ENCODE results near the gene MCTP1. TPM values are rescaled to one million over a fixed set of nuclear protein-coding genes. Genes with fewer than 3 reads are reported as not detected.

MCTP1 gene
- total RNA-seq, 1 donor from 2014 or later: 9.1 TPM

DNA sequence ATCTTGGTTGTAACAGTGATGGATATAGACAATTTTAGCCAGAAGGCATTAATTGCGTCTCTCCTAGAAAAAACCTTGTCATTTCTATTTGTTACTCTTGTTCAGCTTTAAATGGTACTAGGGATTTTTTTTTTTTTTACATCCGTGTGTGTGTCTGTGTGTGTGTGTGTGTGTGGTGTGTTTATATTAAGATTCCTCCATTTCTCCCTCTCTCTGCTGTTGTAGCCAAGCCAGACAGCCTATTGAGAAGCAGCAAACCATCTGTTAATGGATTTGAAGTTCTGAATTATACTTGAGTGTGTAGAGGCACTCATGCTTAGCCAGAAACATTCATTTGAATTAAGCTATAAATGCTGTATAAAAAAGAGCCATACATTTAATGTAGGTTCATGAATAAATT, 594.1 kb downstream of the MCTP1 start:
- no peaks in the 10 kb centered on the region for H3K9me3 Mint-ChIP-seq
- TF ChIP-seq, protein P1, sequence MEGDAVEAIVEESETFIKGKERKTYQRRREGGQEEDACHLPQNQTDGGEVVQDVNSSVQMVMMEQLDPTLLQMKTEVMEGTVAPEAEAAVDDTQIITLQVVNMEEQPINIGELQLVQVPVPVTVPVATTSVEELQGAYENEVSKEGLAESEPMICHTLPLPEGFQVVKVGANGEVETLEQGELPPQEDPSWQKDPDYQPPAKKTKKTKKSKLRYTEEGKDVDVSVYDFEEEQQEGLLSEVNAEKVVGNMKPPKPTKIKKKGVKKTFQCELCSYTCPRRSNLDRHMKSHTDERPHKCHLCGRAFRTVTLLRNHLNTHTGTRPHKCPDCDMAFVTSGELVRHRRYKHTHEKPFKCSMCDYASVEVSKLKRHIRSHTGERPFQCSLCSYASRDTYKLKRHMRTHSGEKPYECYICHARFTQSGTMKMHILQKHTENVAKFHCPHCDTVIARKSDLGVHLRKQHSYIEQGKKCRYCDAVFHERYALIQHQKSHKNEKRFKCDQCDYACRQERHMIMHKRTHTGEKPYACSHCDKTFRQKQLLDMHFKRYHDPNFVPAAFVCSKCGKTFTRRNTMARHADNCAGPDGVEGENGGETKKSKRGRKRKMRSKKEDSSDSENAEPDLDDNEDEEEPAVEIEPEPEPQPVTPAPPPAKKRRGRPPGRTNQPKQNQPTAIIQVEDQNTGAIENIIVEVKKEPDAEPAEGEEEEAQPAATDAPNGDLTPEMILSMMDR (IDR thresholded peaks at IDR 0.05; ENCODE audit: unreplicated experiment): no peak
- no peak overlapping the region for H3K4me3 Mint-ChIP-seq
- DNase-seq (ENCODE audit: low spot score in 2 of 2, unreplicated experiment in 2 of 2): no peak
- H3K36me3 Mint-ChIP-seq: peaks cover 2% of the 10 kb centered on the region
- peak overlapping the region; percentile 59 for H3K27ac Mint-ChIP-seq
- peaks cover 33% of the 10 kb centered on the region for H3K4me1 Mint-ChIP-seq
- no peaks in the 10 kb centered on the region for H3K27me3 Mint-ChIP-seq (ENCODE audit: low read depth)

DNA sequence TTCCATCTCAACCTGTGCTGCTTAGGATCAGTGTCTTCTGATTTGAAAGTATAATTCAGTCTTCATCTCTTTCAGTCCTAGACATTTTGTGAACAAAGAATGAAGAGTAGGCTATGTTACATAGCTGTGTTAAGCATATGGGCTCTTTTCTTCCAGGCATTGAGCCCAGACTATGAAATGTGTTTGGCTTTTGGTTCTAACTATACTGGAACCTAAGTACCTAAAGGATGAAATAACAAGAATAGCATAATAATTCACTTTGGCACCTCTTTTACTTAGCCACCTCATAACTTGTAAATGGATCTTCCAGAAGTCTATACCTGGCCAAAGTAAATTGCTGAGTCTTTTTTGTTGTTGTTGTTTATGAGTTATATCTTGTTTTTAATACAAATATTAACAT, 595.0 kb downstream of the MCTP1 start:
- Mint-ChIP-seq H3K9me3 (no peaks in the 10 kb centered on the region), H3K36me3 (peaks cover 3% of the 10 kb centered on the region), H3K27ac (peak overlapping the region; percentile 12), H3K27me3 (ENCODE audit: low read depth) (no peaks in the 10 kb centered on the region), H3K4me3 (no peak overlapping the region), H3K4me1 (peaks cover 31% of the 10 kb centered on the region)
- TF ChIP-seq, protein P1 (IDR thresholded peaks at IDR 0.05; ENCODE audit: unreplicated experiment): no peak
- no peak for DNase-seq (ENCODE audit: low spot score in 2 of 2, unreplicated experiment in 2 of 2)

DNA sequence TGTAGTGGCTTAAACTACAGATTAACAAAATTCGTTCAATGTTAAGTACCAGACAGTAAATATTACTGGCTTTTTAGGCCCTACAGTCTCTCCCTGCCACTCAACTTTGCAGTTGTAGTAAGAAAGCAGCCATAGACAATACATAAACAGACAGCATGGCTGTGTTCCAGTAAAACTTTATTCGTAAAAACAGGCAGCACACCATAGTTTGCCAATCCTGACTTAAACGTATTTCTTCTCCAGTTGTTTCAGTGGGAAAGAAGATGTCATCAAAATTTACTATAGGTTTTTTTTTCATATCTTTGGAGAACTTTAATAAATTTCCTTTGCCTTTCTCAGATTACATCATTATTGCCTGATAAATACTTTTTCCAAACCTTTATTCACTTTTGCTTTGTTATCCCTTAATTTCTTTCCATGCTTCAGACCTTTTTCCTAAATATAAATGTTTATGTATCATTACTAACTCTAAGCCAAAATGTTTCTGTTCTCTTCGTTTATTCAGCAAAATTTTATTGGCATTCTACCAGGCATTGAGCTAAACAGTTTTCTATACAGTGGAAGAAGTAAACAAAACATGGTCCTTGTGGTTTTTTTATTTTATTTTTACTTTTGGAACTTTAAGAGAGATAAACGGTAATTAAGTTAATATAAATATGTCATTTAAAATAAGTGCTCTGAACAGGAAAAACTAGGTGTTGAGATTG, 601.9 kb downstream of the MCTP1 start:
- Mint-ChIP-seq H3K27me3 (ENCODE audit: low read depth) (no peaks in the 10 kb centered on the region), H3K4me1 (peaks cover 5% of the 10 kb centered on the region), H3K4me3 (no peak overlapping the region), H3K27ac (no peak overlapping the region), H3K36me3 (peaks cover 7% of the 10 kb centered on the region), H3K9me3 (no peaks in the 10 kb centered on the region)
- TF ChIP-seq, protein P1 (IDR thresholded peaks at IDR 0.05; ENCODE audit: unreplicated experiment): no peak
- DNase-seq (ENCODE audit: low spot score in 2 of 2, unreplicated experiment in 2 of 2): no peak

- Mint-ChIP-seq H3K36me3 (no peaks in the 10 kb centered on the region), H3K27me3 (ENCODE audit: low read depth) (no peaks in the 10 kb centered on the region)
Observed at GRCh38 chr5:94675965-94676618, 608.8 kb downstream of the MCTP1 start.

GRCh38 chr5:94674490-94675382, 610.2 kb downstream of the MCTP1 start:
- Mint-ChIP-seq H3K4me1 (peaks cover 15% of the 10 kb centered on the region), H3K36me3 (no peaks in the 10 kb centered on the region), H3K27me3 (ENCODE audit: low read depth) (no peaks in the 10 kb centered on the region), H3K9me3 (no peaks in the 10 kb centered on the region), H3K27ac (no peak overlapping the region), H3K4me3 (no peak overlapping the region)
- TF ChIP-seq, protein P1 (IDR thresholded peaks at IDR 0.05; ENCODE audit: unreplicated experiment): no peak
- no peak for DNase-seq (ENCODE audit: low spot score in 2 of 2, unreplicated experiment in 2 of 2)

More at GRCh38 chr5:94675965-94676618, 608.8 kb downstream of the MCTP1 start:
- Mint-ChIP-seq H3K27ac (no peak overlapping the region), H3K4me1 (peaks cover 15% of the 10 kb centered on the region), H3K9me3 (no peaks in the 10 kb centered on the region), H3K4me3 (no peak overlapping the region)
- DNase-seq (ENCODE audit: low spot score in 2 of 2, unreplicated experiment in 2 of 2): no peak
- TF ChIP-seq, protein P1 (IDR thresholded peaks at IDR 0.05; ENCODE audit: unreplicated experiment): no peak
